Mesenchymal stem cell (in vitro differentiated cells and primary cell): ENCODE measurements around the gene SSBP2.
"Not testable (repeated sequence)": the region's sequence is repeated elsewhere in the genome, so short reads cannot be mapped to it uniquely, and the experiment has no call there.

Source experiments
- DNase-seq: peaks from one replicate; pipeline ENCODE4 v3.0.0-alpha.2; 2013
- H2AFZ ChIP-seq: one replicate; pipeline ENCODE4 v1.6.1; 2013; ENCODE audit warnings: low read depth, mild to moderate bottlenecking, control low read depth, inconsistent platforms, low read length, moderate library complexity
- H2AK5ac ChIP-seq: 2 replicates; pipeline ENCODE4 v1.6.1; 2013; ENCODE audit warnings: low read length, moderate library complexity, mild to moderate bottlenecking, inconsistent platforms; ENCODE audit not compliant: severe bottlenecking
- H2BK120ac ChIP-seq: one replicate; pipeline ENCODE4 v1.6.1; 2013; ENCODE audit warnings: low read depth, mild to moderate bottlenecking, inconsistent platforms, low read length, moderate library complexity
- H2BK12ac ChIP-seq, 2 experiments: one replicate each; pipeline ENCODE4 v1.6.1; 2013; ENCODE audit warnings: inconsistent platforms in 2 of 2, low read length in 2 of 2, mild to moderate bottlenecking in 2 of 2, moderate library complexity in 2 of 2, control low read depth in 1 of 2
- H2BK15ac ChIP-seq: one replicate; pipeline ENCODE4 v1.6.1; 2013; ENCODE audit warnings: mild to moderate bottlenecking, low read depth, inconsistent platforms; ENCODE audit not compliant: poor library complexity, severe bottlenecking
- H2BK5ac ChIP-seq: 2 replicates; pipeline ENCODE4 v1.6.1; 2013; ENCODE audit warnings: low read depth, mild to moderate bottlenecking, low read length, control low read depth, inconsistent platforms; ENCODE audit not compliant: poor library complexity, severe bottlenecking
- H3K14ac ChIP-seq, 2 experiments: one replicate each; pipeline ENCODE4 v1.6.1; 2013; ENCODE audit warnings: inconsistent platforms in 2 of 2, low read length in 2 of 2, control low read depth in 1 of 2, mild to moderate bottlenecking in 1 of 2, moderate library complexity in 1 of 2
- H3K18ac ChIP-seq, 2 experiments: one replicate each; pipeline ENCODE4 v1.6.1; 2013; ENCODE audit warnings: inconsistent platforms in 2 of 2, low read length in 2 of 2, control low read depth in 1 of 2, low read depth in 1 of 2, mild to moderate bottlenecking in 1 of 2
- H3K23ac ChIP-seq, 2 experiments: one replicate each; pipeline ENCODE4 v1.6.1; 2013; ENCODE audit warnings: inconsistent platforms in 2 of 2, low read length in 2 of 2, mild to moderate bottlenecking in 2 of 2, moderate library complexity in 2 of 2, control low read depth in 1 of 2
- H3K27ac ChIP-seq: 2 replicates; pipeline ENCODE4 v1.5.1; 2013; ENCODE audit warnings: mild to moderate bottlenecking, moderate library complexity, low read length, control low read depth, inconsistent platforms; ENCODE audit not compliant: poor library complexity, severe bottlenecking
- H3K27me3 ChIP-seq, 2 experiments: 2 replicates each; pipeline versions ENCODE4 v1.6.1 to v1.7.0; 2013; ENCODE audit warnings: low read length in 2 of 2, mild to moderate bottlenecking in 2 of 2, moderate library complexity in 2 of 2, control low read depth in 1 of 2, inconsistent platforms in 1 of 2; ENCODE audit not compliant: control insufficient read depth in 1 of 2, insufficient read depth in 1 of 2
- H3K36me3 ChIP-seq, 2 experiments: 2 replicates each; pipeline versions ENCODE4 v1.6.1 to v1.7.0; 2013; ENCODE audit warnings: low read length in 2 of 2, control low read depth in 1 of 2, inconsistent platforms in 1 of 2, low read depth in 1 of 2, mild to moderate bottlenecking in 1 of 2; ENCODE audit not compliant: insufficient read depth in 2 of 2, control insufficient read depth in 1 of 2
- H3K4ac ChIP-seq, 2 experiments: one replicate each; pipeline ENCODE4 v1.6.1; 2013; ENCODE audit warnings: inconsistent platforms in 2 of 2, low read length in 2 of 2, mild to moderate bottlenecking in 2 of 2, moderate library complexity in 2 of 2, control low read depth in 1 of 2, low read depth in 1 of 2
- H3K4me1 ChIP-seq: 2 replicates; pipeline ENCODE4 v1.6.1; 2013; ENCODE audit warnings: low read depth, low read length, control low read depth; ENCODE audit not compliant: control insufficient read depth, insufficient read depth
- H3K4me2 ChIP-seq: 2 replicates; pipeline ENCODE4 v1.6.1; 2013; ENCODE audit warnings: low read length, mild to moderate bottlenecking, inconsistent platforms; ENCODE audit not compliant: poor library complexity, severe bottlenecking
- H3K4me3 ChIP-seq, 2 experiments: 2 replicates each; pipeline versions ENCODE4 v1.5.1 to v1.7.0; 2013; ENCODE audit warnings: low read length in 2 of 2, mild to moderate bottlenecking in 2 of 2, control low read depth in 1 of 2, low read depth in 1 of 2; ENCODE audit not compliant: insufficient read depth in 1 of 2
- H3K79me1 ChIP-seq: replicated peaks from 2 replicates; pipeline ENCODE4 v1.6.1; 2013; ENCODE audit warnings: mild to moderate bottlenecking, control low read depth, low read length, inconsistent platforms; ENCODE audit not compliant: poor library complexity, severe bottlenecking
- H3K9ac ChIP-seq: 2 replicates; pipeline ENCODE4 v1.7.0; 2013; ENCODE audit warnings: mild to moderate bottlenecking, low read length, moderate library complexity
- H3K9me3 ChIP-seq: 2 replicates; pipeline ENCODE4 v1.7.0; 2013; ENCODE audit warnings: mild to moderate bottlenecking, low read length; ENCODE audit not compliant: control insufficient read depth
- H4K8ac ChIP-seq: one replicate; pipeline ENCODE4 v1.6.1; 2013; ENCODE audit warnings: inconsistent platforms, mild to moderate bottlenecking, low read length, moderate library complexity
- H4K91ac ChIP-seq: one replicate; pipeline ENCODE4 v1.6.1; 2013; ENCODE audit warnings: mild to moderate bottlenecking, low read length, inconsistent platforms
- WGBS: methylation state at CpG from one replicate; pipeline ENCODE4 v1.1.7; 2013; ENCODE audit warnings: mixed read lengths; 5-methylcytosine and 5-hydroxymethylcytosine counted together

The SSBP2 gene

DNA sequence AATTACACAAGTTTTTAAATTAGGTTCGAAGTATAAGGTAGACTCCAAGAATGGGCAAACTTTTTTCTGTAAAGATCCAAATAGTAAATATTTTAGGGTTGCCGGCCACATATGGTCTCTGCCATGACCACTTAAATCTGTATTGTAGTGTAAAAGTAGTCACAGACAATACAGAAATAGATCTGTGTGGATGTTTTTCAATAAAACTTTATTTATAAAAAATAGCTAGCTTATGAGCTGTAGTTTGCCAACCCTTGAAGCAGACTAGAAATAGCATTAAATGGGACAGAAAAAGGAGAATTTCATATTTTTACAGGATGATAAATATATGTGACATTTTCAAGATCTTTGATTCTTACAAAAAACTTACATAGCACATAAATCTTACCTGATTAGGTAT is 262.0 kb downstream of the SSBP2 start:
- no peak overlapping the region for H2AFZ ChIP-seq
- WGBS = no CpG with 5 or more reads among the region's 2 CpGs
- no peaks in the 10 kb centered on the region for H3K9me3 ChIP-seq
- no peak overlapping the region for H3K4me3 ChIP-seq
- no peak for DNase-seq
- no peak overlapping the region for H3K18ac ChIP-seq
- H2BK12ac ChIP-seq = no peak overlapping the region
- no peak overlapping the region for H2AK5ac ChIP-seq
- no peaks in the 10 kb centered on the region for H3K4me1 ChIP-seq
- no peak overlapping the region for H3K27ac ChIP-seq
- no peak overlapping the region for H3K4ac ChIP-seq
- H3K4me2 ChIP-seq = no peak overlapping the region
- no peaks in the 10 kb centered on the region for H3K36me3 ChIP-seq
- H2BK120ac ChIP-seq = no peak overlapping the region
- H2BK15ac ChIP-seq = no peak overlapping the region
- no peak overlapping the region for H2BK5ac ChIP-seq
- no peak overlapping the region for H3K14ac ChIP-seq
- no peaks in the 10 kb centered on the region for H3K79me1 ChIP-seq
- H3K9ac ChIP-seq = no peak overlapping the region
- H3K27me3 ChIP-seq = no peaks in the 10 kb centered on the region
- no peak overlapping the region for H4K8ac ChIP-seq
- H3K23ac ChIP-seq = no peak overlapping the region
- H4K91ac ChIP-seq = no peak overlapping the region

DNA sequence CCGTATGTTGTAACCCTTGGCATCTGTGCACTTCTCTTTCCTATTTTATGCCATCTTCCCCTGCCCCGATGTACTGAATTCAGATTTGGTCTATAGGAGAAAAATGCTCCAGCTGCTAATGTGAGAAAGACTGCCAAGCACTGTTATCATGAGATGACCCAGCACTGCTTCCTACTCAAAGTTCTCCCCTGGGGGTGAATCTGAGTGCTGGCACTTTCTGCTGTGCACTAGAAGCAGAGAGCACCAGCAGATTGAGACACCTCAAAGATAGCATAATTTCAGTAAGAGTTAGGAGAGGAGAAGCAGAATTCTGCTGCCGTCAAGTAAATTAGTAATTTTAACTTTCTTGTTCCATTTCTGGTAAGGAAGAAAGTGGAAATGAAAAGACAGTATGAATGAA is 264.2 kb downstream of the SSBP2 start:
- 95% methylated on average over 2 of the region's 3 CpGs for WGBS

DNA sequence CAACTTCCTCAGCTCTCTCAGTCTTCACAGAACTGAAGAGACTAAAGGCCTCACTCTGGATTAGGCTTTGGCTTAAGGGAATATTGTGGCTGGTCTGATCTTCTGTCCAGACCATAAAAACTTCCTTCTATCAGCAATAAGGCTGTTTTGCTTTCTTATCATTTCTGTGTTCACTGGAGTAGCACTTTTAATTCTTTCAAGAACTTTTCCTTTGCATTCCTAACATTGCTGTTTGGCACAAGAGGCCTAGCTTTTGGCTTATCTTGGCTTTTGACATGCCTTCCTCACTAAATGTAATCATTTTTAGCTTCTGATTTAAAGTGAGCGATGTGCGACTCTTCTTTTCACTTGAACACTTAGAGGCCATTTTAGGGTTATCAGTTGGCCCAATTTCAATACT is 268.3 kb downstream of the SSBP2 start:
- Histone ChIP-seq H3K14ac (no peak overlapping the region), H3K27ac (no peak overlapping the region), H3K36me3 (no peaks in the 10 kb centered on the region), H2BK120ac (no peak overlapping the region), H3K4ac (no peak overlapping the region), H3K27me3 (no peaks in the 10 kb centered on the region), H3K9me3 (no peaks in the 10 kb centered on the region), H4K91ac (no peak overlapping the region), H3K4me3 (no peak overlapping the region), H2BK12ac (no peak overlapping the region), H2AFZ (no peak overlapping the region), H3K4me2 (no peak overlapping the region), H4K8ac (no peak overlapping the region), H2BK5ac (no peak overlapping the region), H3K4me1 (no peaks in the 10 kb centered on the region), H3K79me1 (no peaks in the 10 kb centered on the region), H3K23ac (no peak overlapping the region), H2BK15ac (no peak overlapping the region), H2AK5ac (no peak overlapping the region), H3K9ac (no peak overlapping the region), H3K18ac (no peak overlapping the region)
- no peak for DNase-seq
- WGBS = 93% methylated on average over 2 of the region's 2 CpGs

More for the DNA sequence above, 264.2 kb downstream of the SSBP2 start:
- Histone ChIP-seq H3K79me1 (no peaks in the 10 kb centered on the region), H3K9ac (no peak overlapping the region), H2AFZ (no peak overlapping the region), H3K14ac (no peak overlapping the region), H2BK5ac (no peak overlapping the region), H3K4me2 (no peak overlapping the region), H2BK12ac (no peak overlapping the region), H3K9me3 (no peaks in the 10 kb centered on the region), H3K23ac (no peak overlapping the region), H3K4ac (no peak overlapping the region), H3K18ac (no peak overlapping the region), H2AK5ac (no peak overlapping the region), H3K4me1 (no peaks in the 10 kb centered on the region), H3K4me3 (no peak overlapping the region), H3K27ac (no peak overlapping the region), H2BK120ac (no peak overlapping the region), H2BK15ac (no peak overlapping the region), H3K36me3 (no peaks in the 10 kb centered on the region), H4K8ac (no peak overlapping the region), H4K91ac (no peak overlapping the region), H3K27me3 (no peaks in the 10 kb centered on the region)
- no peak for DNase-seq

GRCh38 chr5:81473395-81473794 is 277.5 kb downstream of the SSBP2 start:
- H3K4me1 ChIP-seq, H3K27me3 ChIP-seq, H3K9ac ChIP-seq, H3K4ac ChIP-seq, H2AFZ ChIP-seq, H4K91ac ChIP-seq, H3K18ac ChIP-seq, H2BK120ac ChIP-seq, H3K23ac ChIP-seq, H3K4me3 ChIP-seq, H2BK12ac ChIP-seq, H3K4me2 ChIP-seq, H2BK5ac ChIP-seq, H2BK15ac ChIP-seq, H3K9me3 ChIP-seq, H3K79me1 ChIP-seq, H2AK5ac ChIP-seq, H3K14ac ChIP-seq, DNase-seq, H4K8ac ChIP-seq, H3K27ac ChIP-seq: not testable (repeated sequence)
- WGBS = 100% methylated on average over 2 of the region's 3 CpGs
- peaks cover 6 to 17% of the 10 kb centered on the region in 2 experiments for H3K36me3 ChIP-seq
